ENCODE measurements around the gene RCAN2. TPM values are rescaled to one million over a fixed set of nuclear protein-coding genes. Genes with fewer than 3 reads are reported as not detected.

RCAN2 gene
- total RNA-seq, 1 experiment from 2014 or later: 3.7 TPM

DNA sequence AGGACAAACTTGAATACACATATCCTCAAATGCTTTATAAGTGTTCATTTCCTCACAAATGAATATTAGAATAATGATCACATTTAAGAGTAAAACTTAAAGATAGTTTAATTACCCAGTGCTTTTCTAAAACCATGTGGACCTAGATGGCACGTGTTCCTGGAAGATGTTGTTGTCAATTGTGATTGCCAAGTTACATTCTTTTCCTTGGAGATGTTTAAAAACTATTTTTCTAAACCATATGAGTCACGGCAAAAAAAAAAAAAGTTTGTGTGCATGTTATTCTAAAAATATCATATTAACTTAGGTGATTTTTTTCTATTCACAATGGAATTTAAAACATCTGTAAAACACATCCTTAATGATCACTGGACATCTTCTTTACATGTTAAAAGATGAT is 51.1 kb downstream of the RCAN2 start:
- intact Hi-C loops (cut with micrococcal nuclease; ENCODE audit: unreplicated experiment): no loop called here
- no peak for DNase-seq
- Mint-ChIP-seq H3K9me3 (ENCODE audit: low read depth, unreplicated experiment) (no peaks in the 10 kb centered on the region), H3K4me1 (ENCODE audit: low read depth, unreplicated experiment) (no peaks in the 10 kb centered on the region), H3K27me3 (ENCODE audit: unreplicated experiment) (no peaks in the 10 kb centered on the region), H3K36me3 (ENCODE audit: insufficient read depth, unreplicated experiment) (no peaks in the 10 kb centered on the region), H3K4me3 (ENCODE audit: low read depth, unreplicated experiment) (no peak overlapping the region), H3K27ac (ENCODE audit: unreplicated experiment) (no peak overlapping the region)
- CTCF ChIA-PET: no interaction called here
- no TSS peak for BruUV-seq (replicated peaks)
- TF ChIP-seq CTCF (IDR thresholded peaks at IDR 0.05; ENCODE audit: unreplicated experiment): no peak

DNA sequence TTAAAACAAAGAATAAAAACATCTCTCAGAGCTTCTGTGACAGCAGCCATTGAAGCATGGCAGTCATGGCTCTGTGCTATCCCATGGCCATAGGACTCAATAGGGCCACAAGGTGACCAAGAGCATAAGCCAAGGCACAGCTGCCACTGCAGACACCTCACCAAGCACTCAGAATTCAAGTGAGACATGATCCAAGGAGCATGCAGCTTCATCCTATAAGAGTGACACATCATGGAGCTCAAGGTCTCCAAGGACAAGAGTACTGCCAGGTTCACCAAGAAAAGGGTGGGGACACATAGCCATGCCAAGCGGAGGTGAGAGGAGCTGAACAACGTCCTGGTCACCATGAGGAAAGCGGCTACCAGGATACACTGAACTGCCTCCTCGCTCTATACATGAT is 53.0 kb downstream of the RCAN2 start:
- H3K4me1 Mint-ChIP-seq (ENCODE audit: low read depth, unreplicated experiment): no peaks in the 10 kb centered on the region
- no peak overlapping the region for H3K27ac Mint-ChIP-seq (ENCODE audit: unreplicated experiment)
- no TSS peak for BruUV-seq (replicated peaks)
- no peaks in the 10 kb centered on the region for H3K27me3 Mint-ChIP-seq (ENCODE audit: unreplicated experiment)
- no peaks in the 10 kb centered on the region for H3K9me3 Mint-ChIP-seq (ENCODE audit: low read depth, unreplicated experiment)
- H3K36me3 Mint-ChIP-seq (ENCODE audit: insufficient read depth, unreplicated experiment): no peaks in the 10 kb centered on the region
- DNase-seq: no peak
- CTCF ChIA-PET: no interaction called here
- no peak for TF ChIP-seq CTCF (IDR thresholded peaks at IDR 0.05; ENCODE audit: unreplicated experiment)
- intact Hi-C loops (cut with micrococcal nuclease; ENCODE audit: unreplicated experiment): no loop called here
- H3K4me3 Mint-ChIP-seq (ENCODE audit: low read depth, unreplicated experiment): no peak overlapping the region

- Mint-ChIP-seq H3K27me3 (ENCODE audit: unreplicated experiment) (no peaks in the 10 kb centered on the region), H3K36me3 (ENCODE audit: insufficient read depth, unreplicated experiment) (no peaks in the 10 kb centered on the region), H3K27ac (ENCODE audit: unreplicated experiment) (no peak overlapping the region), H3K4me1 (ENCODE audit: low read depth, unreplicated experiment) (no peaks in the 10 kb centered on the region), H3K9me3 (ENCODE audit: low read depth, unreplicated experiment) (no peaks in the 10 kb centered on the region), H3K4me3 (ENCODE audit: low read depth, unreplicated experiment) (no peak overlapping the region)
- no peak for TF ChIP-seq CTCF (IDR thresholded peaks at IDR 0.05; ENCODE audit: unreplicated experiment)
- CTCF ChIA-PET: no interaction called here
- intact Hi-C loops (cut with micrococcal nuclease; ENCODE audit: unreplicated experiment): no loop called here
- no TSS peak for BruUV-seq (replicated peaks)
- no peak for DNase-seq
These were observed 53.5 kb downstream of the RCAN2 start for GRCh38 chr6:46437671-46438221.

GRCh38 chr6:46422619-46423018 is 68.6 kb downstream of the RCAN2 start:
- H3K4me1 Mint-ChIP-seq (ENCODE audit: low read depth, unreplicated experiment): peaks cover 9% of the 10 kb centered on the region
- no TSS peak for BruUV-seq (replicated peaks)
- CTCF ChIA-PET: no interaction called here
- H3K27me3 Mint-ChIP-seq (ENCODE audit: unreplicated experiment): no peaks in the 10 kb centered on the region
- H3K36me3 Mint-ChIP-seq (ENCODE audit: insufficient read depth, unreplicated experiment): peaks cover 4% of the 10 kb centered on the region
- no peak for DNase-seq
- H3K9me3 Mint-ChIP-seq (ENCODE audit: low read depth, unreplicated experiment): no peaks in the 10 kb centered on the region
- TF ChIP-seq CTCF (IDR thresholded peaks at IDR 0.05; ENCODE audit: unreplicated experiment): no peak
- no peak overlapping the region for H3K4me3 Mint-ChIP-seq (ENCODE audit: low read depth, unreplicated experiment)
- H3K27ac Mint-ChIP-seq (ENCODE audit: unreplicated experiment): no peak overlapping the region
- intact Hi-C loops (cut with micrococcal nuclease; ENCODE audit: unreplicated experiment): no loop called here

Measured in Calu3 (cell line).